Breast epithelium (tissue), 4 donors: Measurements from ENCODE around the gene DGKE. TPM values are rescaled to one million over a fixed set of nuclear protein-coding genes. Genes with fewer than 3 reads are reported as not detected.

Experiments used
- DNase-seq, 2 donors: peaks; one replicate each; pipeline ENCODE4 v3.0.0-alpha.2; 2019; ENCODE audit warnings: low spot score in 2 of 2
- H3K27ac ChIP-seq, 2 donors: fragments of 200-600 bp; sonication (generic) in 1 of 2; one replicate each; pipeline ENCODE4 v1.5.1; 2016 to 2019; ENCODE audit warnings: mild to moderate bottlenecking in 1 of 2
- H3K27me3 ChIP-seq, 2 donors: fragments of 200-600 bp; sonication (generic) in 1 of 2; one replicate each; pipeline versions ENCODE4 v1.5.1 to v1.6.0; 2017 to 2019; ENCODE audit warnings: control low read depth in 1 of 2, mild to moderate bottlenecking in 1 of 2
- H3K36me3 ChIP-seq: fragments of 200-600 bp; one replicate; pipeline ENCODE4 v1.5.1; 2019
- H3K4me1 ChIP-seq, 2 donors: fragments of 200-600 bp; sonication (generic); one replicate each; pipeline ENCODE4 v1.5.1; 2016 to 2019; ENCODE audit warnings: control low read depth in 1 of 2
- H3K4me3 ChIP-seq, 3 donors: fragments of 200-600 bp; sonication (generic); 1 replicate in 2 of 3; 2 replicates in 1 of 3; pipeline ENCODE4 v1.5.1; 2016 to 2019; ENCODE audit warnings: mild to moderate bottlenecking in 3 of 3, moderate library complexity in 2 of 3
- H3K9me3 ChIP-seq, 2 donors: fragments of 200-600 bp; sonication (generic) in 1 of 2; one replicate each; pipeline ENCODE4 v1.5.1; 2016 to 2019; ENCODE audit warnings: control low read depth in 1 of 2
- CTCF ChIP-seq, 3 donors: fragments of 450-650 bp; IDR thresholded peaks; one replicate each; pipeline ENCODE4 v1.5.1; 2016 to 2017; ENCODE audit warnings: antibody characterized with exemption in 3 of 3, mild to moderate bottlenecking in 3 of 3, moderate library complexity in 3 of 3
- POLR2A ChIP-seq: fragments of 450-650 bp; IDR thresholded peaks from one replicate; pipeline ENCODE4 v1.6.1; 2016; ENCODE audit warnings: antibody characterized with exemption, mild to moderate bottlenecking, moderate library complexity
- POLR2AphosphoS5 ChIP-seq, 3 donors: sonication (generic); formaldehyde crosslinking; IDR thresholded peaks; one replicate each; pipeline ENCODE4 v1.6.1; 2017; ENCODE audit warnings: antibody characterized with exemption in 3 of 3
- intact Hi-C: fragments of 100-400 bp; cut with DNase I; formaldehyde crosslinking; loops from one replicate; pipeline ENCODE4 v1.15.1; 2023; ENCODE audit warnings: low total_unique reads
- total RNA-seq, 3 donors: library from RNA; depleted of rRNA; stranded (reverse); fragments of >200 nt; gene quantifications; one replicate each; pipeline ENCODE4 v1.1.0, GENCODE V29; 2016

The DGKE gene
- total RNA-seq, 3 donors from 2014 or later: 7.0 to 13.8 (median 11.9) TPM

GRCh38 chr17:56868716-56869115, 34.8 kb downstream of the DGKE start:
- H3K27ac ChIP-seq: no peak overlapping the region
- no peak overlapping the region for H3K4me3 ChIP-seq
- no peaks in the 10 kb centered on the region for H3K27me3 ChIP-seq
- no peaks in the 10 kb centered on the region for H3K36me3 ChIP-seq
- no peaks in the 10 kb centered on the region for H3K9me3 ChIP-seq
- intact Hi-C loops: no loop called here
- TF ChIP-seq POLR2AphosphoS5 (IDR thresholded peaks at IDR 0.05) (no peak), POLR2A (no peak), CTCF (IDR thresholded peaks at IDR 0.05) (no peak)
- DNase-seq: no peak
- no peaks in the 10 kb centered on the region for H3K4me1 ChIP-seq

GRCh38 chr17:56870081-56870651, 36.2 kb downstream of the DGKE start:
- TF ChIP-seq POLR2A (no peak), POLR2AphosphoS5 (IDR thresholded peaks at IDR 0.05) (no peak)

DNA sequence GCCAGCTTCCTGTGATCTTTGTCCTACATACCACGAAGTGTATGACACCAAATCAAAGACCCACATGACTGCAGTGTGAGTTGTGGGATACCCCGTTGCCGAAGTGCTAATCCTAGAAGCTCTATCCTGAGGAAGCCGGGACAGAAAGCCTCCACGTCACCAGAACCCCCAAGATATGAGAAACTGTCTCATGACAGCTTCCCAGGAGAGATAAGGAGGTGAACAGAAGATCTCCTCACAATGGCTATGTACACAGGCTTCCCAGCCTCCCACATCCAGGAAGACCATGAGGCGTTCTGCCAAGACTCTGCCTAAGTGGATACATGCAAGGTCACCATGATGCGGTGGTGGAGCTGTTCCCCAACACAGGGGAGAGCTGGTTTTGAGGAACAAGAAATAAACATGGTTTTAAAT, 42.8 kb downstream of the DGKE start:
- Histone ChIP-seq H3K27ac (no peak overlapping the region), H3K9me3 (no peaks in the 10 kb centered on the region), H3K4me3 (no peak overlapping the region), H3K4me1 (no peaks in the 10 kb centered on the region), H3K27me3 (no peaks in the 10 kb centered on the region), H3K36me3 (no peaks in the 10 kb centered on the region)
- DNase-seq: no peak
- TF ChIP-seq POLR2AphosphoS5 (IDR thresholded peaks at IDR 0.05) (no peak), CTCF (IDR thresholded peaks at IDR 0.05) (no peak), POLR2A (no peak)
- intact Hi-C loops: no loop called here

More at GRCh38 chr17:56870081-56870651, 36.2 kb downstream of the DGKE start:
- Histone ChIP-seq H3K27me3 (no peaks in the 10 kb centered on the region), H3K9me3 (no peaks in the 10 kb centered on the region), H3K4me3 (no peak overlapping the region), H3K36me3 (no peaks in the 10 kb centered on the region), H3K4me1 (no peaks in the 10 kb centered on the region), H3K27ac (no peak overlapping the region)
- DNase-seq: no peak
- intact Hi-C loops: no loop called here

GRCh38 chr17:56879280-56879679, 45.3 kb downstream of the DGKE start:
- intact Hi-C loops: no loop called here
- H3K36me3 ChIP-seq: no peaks in the 10 kb centered on the region
- H3K9me3 ChIP-seq: no peaks in the 10 kb centered on the region
- no peak overlapping the region for H3K27ac ChIP-seq
- TF ChIP-seq POLR2A: no peak
- no peak for TF ChIP-seq CTCF (IDR thresholded peaks at IDR 0.05)
- TF ChIP-seq POLR2AphosphoS5 (IDR thresholded peaks at IDR 0.05): no peak
- no peak for DNase-seq
- H3K4me3 ChIP-seq: no peak overlapping the region
- no peaks in the 10 kb centered on the region for H3K4me1 ChIP-seq
- H3K27me3 ChIP-seq: no peaks in the 10 kb centered on the region

DNA sequence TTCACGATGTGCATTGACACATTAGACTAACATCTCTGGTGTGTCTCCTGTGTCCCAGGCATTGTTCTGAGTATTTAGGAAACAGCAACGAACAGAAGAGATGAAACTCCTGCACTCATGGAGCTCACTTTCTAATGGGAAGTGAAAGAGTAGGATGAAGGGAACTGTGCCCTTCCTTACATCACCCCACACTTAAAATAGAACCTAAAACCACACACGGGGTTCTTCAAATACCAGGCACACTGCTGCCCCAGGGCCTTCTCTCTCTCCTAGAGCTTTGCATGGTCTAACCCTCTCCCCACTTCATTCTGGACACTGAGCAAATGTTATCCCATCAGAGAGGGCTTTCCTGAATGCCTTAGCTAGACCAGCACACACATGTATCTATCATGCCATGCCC, 46.2 kb downstream of the DGKE start:
- Histone ChIP-seq H3K9me3 (no peaks in the 10 kb centered on the region), H3K27me3 (no peaks in the 10 kb centered on the region), H3K27ac (no peak overlapping the region), H3K4me1 (no peaks in the 10 kb centered on the region), H3K36me3 (no peaks in the 10 kb centered on the region), H3K4me3 (no peak overlapping the region)
- TF ChIP-seq POLR2AphosphoS5 (IDR thresholded peaks at IDR 0.05) (no peak), POLR2A (no peak), CTCF (IDR thresholded peaks at IDR 0.05) (no peak)
- intact Hi-C loops: no loop called here
- no peak for DNase-seq

DNA sequence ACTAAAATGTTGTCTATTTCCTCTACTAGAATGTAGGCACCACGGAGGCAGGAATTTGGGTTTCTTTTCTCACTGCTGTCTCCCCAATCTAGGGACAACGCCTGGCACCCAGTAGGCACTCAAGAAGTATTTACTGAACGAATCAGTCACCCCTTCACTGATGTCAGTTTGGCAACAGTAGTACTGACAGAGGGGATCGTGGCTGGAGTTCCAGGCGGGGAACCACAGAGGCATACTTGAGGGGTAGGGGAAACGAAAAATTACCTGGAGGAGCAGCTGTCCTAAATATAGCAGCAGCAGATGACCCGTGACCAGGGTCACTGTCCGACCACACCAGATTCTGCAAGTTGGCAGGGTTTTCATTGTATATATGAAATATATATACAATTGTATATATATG, 46.6 kb downstream of the DGKE start:
- Histone ChIP-seq H3K27ac (no peak overlapping the region), H3K4me3 (no peak overlapping the region), H3K9me3 (no peaks in the 10 kb centered on the region), H3K4me1 (no peaks in the 10 kb centered on the region), H3K27me3 (no peaks in the 10 kb centered on the region), H3K36me3 (no peaks in the 10 kb centered on the region)
- intact Hi-C loops: no loop called here
- DNase-seq: no peak
- TF ChIP-seq POLR2AphosphoS5 (IDR thresholded peaks at IDR 0.05) (no peak), CTCF (IDR thresholded peaks at IDR 0.05) (no peak), POLR2A (no peak)
